Astrocyte (in vitro differentiated cells and primary cell): Measurements from ENCODE around the gene HIRIP3. TPM values are rescaled to one million over a fixed set of nuclear protein-coding genes. Genes with fewer than 3 reads are reported as not detected.

ENCODE experiments used
- DNase-seq: peaks from one replicate; pipeline ENCODE4 v3.0.0-alpha.2; 2010; ENCODE audit warnings: low read depth
- FAIRE-seq: peaks from 2 replicates; lab custom pipeline; 2011; peaks lifted over from hg19 to GRCh38; lab: Jason Lieb, UNC
- H2AFZ ChIP-seq: 2 replicates; pipeline ENCODE4 v1.6.0; 2012; ENCODE audit warnings: low read depth, low read length, inconsistent platforms
- H3K27ac ChIP-seq: 2 replicates; pipeline ENCODE4 v1.5.1; 2011; ENCODE audit warnings: low read depth, low read length, inconsistent platforms
- H3K27me3 ChIP-seq: 2 replicates; pipeline ENCODE4 v1.6.0; 2011; ENCODE audit warnings: low read length, inconsistent platforms; ENCODE audit not compliant: insufficient read depth
- H3K36me3 ChIP-seq: 2 replicates; pipeline ENCODE4 v1.5.1; 2011; ENCODE audit warnings: low read length, inconsistent platforms; ENCODE audit not compliant: insufficient read depth
- H3K4me1 ChIP-seq: 2 replicates; pipeline ENCODE4 v1.5.1; 2011; ENCODE audit warnings: low read length, inconsistent platforms; ENCODE audit not compliant: insufficient read depth
- H3K4me2 ChIP-seq: 2 replicates; pipeline ENCODE4 v1.6.0; 2012; ENCODE audit warnings: low read length, inconsistent platforms
- H3K4me3 ChIP-seq: 2 replicates; pipeline ENCODE4 v1.5.1; 2011; ENCODE audit warnings: low read depth, mild to moderate bottlenecking, low read length, inconsistent platforms; ENCODE audit not compliant: insufficient read depth
- H3K79me2 ChIP-seq: 2 replicates; pipeline ENCODE4 v1.6.0; 2012; ENCODE audit warnings: mild to moderate bottlenecking, low read length, inconsistent platforms; ENCODE audit not compliant: insufficient read depth
- H3K9ac ChIP-seq: 2 replicates; pipeline ENCODE4 v1.6.0; 2012; ENCODE audit warnings: mild to moderate bottlenecking, low read length, inconsistent platforms
- H3K9me3 ChIP-seq: 2 replicates; pipeline ENCODE4 v1.5.1; 2012; ENCODE audit warnings: low read depth, mild to moderate bottlenecking, low read length, inconsistent platforms; ENCODE audit not compliant: insufficient read depth
- H4K20me1 ChIP-seq: 2 replicates; pipeline ENCODE4 v1.6.0; 2012; ENCODE audit warnings: low read length, inconsistent platforms; ENCODE audit not compliant: insufficient read depth
- H3K27ac Mint-ChIP-seq: one replicate; pipeline ENCODE4 v1.8.0; 2021; ENCODE audit warnings: mild to moderate bottlenecking, mixed read lengths; ENCODE audit not compliant: unreplicated experiment
- H3K27me3 Mint-ChIP-seq: one replicate; pipeline ENCODE4 v1.8.0; 2021; ENCODE audit warnings: low read depth, mixed read lengths; ENCODE audit not compliant: unreplicated experiment
- H3K36me3 Mint-ChIP-seq: one replicate; pipeline ENCODE4 v1.8.0; 2021; ENCODE audit warnings: low read depth, mixed read lengths; ENCODE audit not compliant: unreplicated experiment
- H3K4me1 Mint-ChIP-seq: one replicate; pipeline ENCODE4 v1.8.0; 2021; ENCODE audit warnings: low read depth, mixed read lengths; ENCODE audit not compliant: unreplicated experiment
- H3K4me3 Mint-ChIP-seq: one replicate; pipeline ENCODE4 v1.8.0; 2021; ENCODE audit warnings: mild to moderate bottlenecking, moderate library complexity, mixed read lengths; ENCODE audit not compliant: unreplicated experiment
- H3K9me3 Mint-ChIP-seq: one replicate; pipeline ENCODE4 v1.8.0; 2021; ENCODE audit warnings: mild to moderate bottlenecking, mixed read lengths; ENCODE audit not compliant: unreplicated experiment
- CTCF ChIP-seq: IDR thresholded peaks from 2 replicates; pipeline ENCODE4 v1.5.1; 2011; ENCODE audit warnings: low read depth, mild to moderate bottlenecking, inconsistent platforms, low read length, moderate library complexity; ENCODE audit not compliant: insufficient read depth
- EZH2 ChIP-seq: IDR thresholded peaks from 2 replicates; pipeline ENCODE4 v1.6.1; 2012; ENCODE audit warnings: mild to moderate bottlenecking, low read length, inconsistent platforms; ENCODE audit not compliant: insufficient read depth
- total RNA-seq: library from RNA; stranded (reverse); gene quantifications from 2 replicates; pipeline ENCODE4 v1.2.1, GENCODE V29; 2021

The HIRIP3 gene
- total RNA-seq, 1 donor from 2014 or later = 4.3 TPM

DNA sequence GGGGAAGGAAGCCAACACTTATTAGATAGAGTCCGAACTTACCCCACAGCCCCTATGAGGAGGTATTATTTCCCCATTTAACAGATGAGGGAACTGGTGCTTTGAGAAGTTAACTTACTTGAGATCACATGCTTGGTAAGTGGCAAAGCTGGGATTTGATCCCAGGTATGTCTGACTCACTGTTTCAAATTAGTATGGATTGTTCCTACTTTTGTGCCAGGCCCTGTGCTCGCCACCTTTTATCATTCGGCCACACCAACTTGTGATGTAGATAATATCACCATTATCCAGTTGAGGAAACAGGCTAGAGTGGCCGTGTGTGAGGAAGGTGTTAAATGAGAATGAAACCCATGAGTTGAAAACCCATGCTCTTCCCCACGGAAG lies 10.7 kb downstream of the HIRIP3 start:
- no peak for FAIRE-seq
- Histone ChIP-seq H3K79me2 (peaks cover 3% of the 10 kb centered on the region), H3K4me3 (no peak overlapping the region), H3K9ac (no peak overlapping the region), H3K36me3 (peaks cover 64% of the 10 kb centered on the region), H4K20me1 (peaks cover 60% of the 10 kb centered on the region), H3K4me1 (no peaks in the 10 kb centered on the region), H3K4me2 (no peak overlapping the region), H3K9me3 (no peaks in the 10 kb centered on the region), H2AFZ (no peak overlapping the region), H3K27me3 (no peaks in the 10 kb centered on the region), H3K27ac (no peak overlapping the region)
- DNase-seq = no peak
- Mint-ChIP-seq H3K36me3 (peaks cover 17% of the 10 kb centered on the region), H3K27me3 (no peaks in the 10 kb centered on the region), H3K27ac (no peak overlapping the region), H3K4me1 (no peaks in the 10 kb centered on the region), H3K9me3 (no peaks in the 10 kb centered on the region), H3K4me3 (no peak overlapping the region)
- TF ChIP-seq CTCF (no peak), EZH2 (no peak)

- H3K79me2 ChIP-seq = peaks cover 3% of the 10 kb centered on the region
- no peaks in the 10 kb centered on the region for H3K9me3 Mint-ChIP-seq
- H3K36me3 ChIP-seq = peaks cover 65% of the 10 kb centered on the region
- H3K4me3 Mint-ChIP-seq = no peak overlapping the region
- H3K27me3 Mint-ChIP-seq = no peaks in the 10 kb centered on the region
- no peak overlapping the region for H3K27ac Mint-ChIP-seq
- no peaks in the 10 kb centered on the region for H3K9me3 ChIP-seq
- H3K27ac ChIP-seq = no peak overlapping the region
- no peaks in the 10 kb centered on the region for H3K4me1 Mint-ChIP-seq
- FAIRE-seq = no peak
- H3K27me3 ChIP-seq = no peaks in the 10 kb centered on the region
- peaks cover 61% of the 10 kb centered on the region for H4K20me1 ChIP-seq
- H2AFZ ChIP-seq = no peak overlapping the region
- H3K4me2 ChIP-seq = no peak overlapping the region
- peaks cover 20% of the 10 kb centered on the region for H3K36me3 Mint-ChIP-seq
- no peaks in the 10 kb centered on the region for H3K4me1 ChIP-seq
- DNase-seq = no peak
- TF ChIP-seq EZH2 = no peak
- no peak for TF ChIP-seq CTCF
- H3K9ac ChIP-seq = no peak overlapping the region
- no peak overlapping the region for H3K4me3 ChIP-seq
These were observed 11.2 kb downstream of the HIRIP3 start for GRCh38 chr16:29984137-29984763.

GRCh38 chr16:29983420-29984136 lies 11.8 kb downstream of the HIRIP3 start:
- H3K4me2 ChIP-seq = no peak overlapping the region
- H4K20me1 ChIP-seq = peaks cover 61% of the 10 kb centered on the region
- no peak overlapping the region for H2AFZ ChIP-seq
- Mint-ChIP-seq H3K36me3 (peaks cover 20% of the 10 kb centered on the region), H3K27ac (no peak overlapping the region), H3K4me3 (no peak overlapping the region), H3K27me3 (no peaks in the 10 kb centered on the region), H3K4me1 (no peaks in the 10 kb centered on the region), H3K9me3 (no peaks in the 10 kb centered on the region)
- H3K36me3 ChIP-seq = peaks cover 67% of the 10 kb centered on the region
- no peaks in the 10 kb centered on the region for H3K27me3 ChIP-seq
- no peak for DNase-seq
- peaks cover 9% of the 10 kb centered on the region for H3K79me2 ChIP-seq
- no peak for TF ChIP-seq EZH2
- TF ChIP-seq CTCF = no peak
- no peak overlapping the region for H3K27ac ChIP-seq
- H3K4me3 ChIP-seq = no peak overlapping the region
- H3K9ac ChIP-seq = no peak overlapping the region
- no peaks in the 10 kb centered on the region for H3K9me3 ChIP-seq
- FAIRE-seq = no peak
- H3K4me1 ChIP-seq = no peaks in the 10 kb centered on the region
